Uterus (tissue), 2 donors: ENCODE results near the gene DNAAF1.

Experiments
- POLR2A ChIP-seq, 2 donors: fragments of 450-650 bp; IDR thresholded peaks; one replicate each; pipeline ENCODE4 v1.6.1; 2016; ENCODE audit warnings: antibody characterized with exemption in 2 of 2, mild to moderate bottlenecking in 1 of 2, moderate library complexity in 1 of 2
- TF ChIP-seq, protein P1 (sequence below), 4 experiments: fragments of 200-600 bp in 2 of 4; fragments of 450-650 bp in 2 of 4; sonication (generic) in 2 of 4; IDR thresholded peaks; one replicate each; pipeline ENCODE4 v1.5.1; 2016 to 2019; ENCODE audit warnings: antibody characterized with exemption in 4 of 4, mild to moderate bottlenecking in 2 of 4, moderate library complexity in 1 of 4

DNA sequence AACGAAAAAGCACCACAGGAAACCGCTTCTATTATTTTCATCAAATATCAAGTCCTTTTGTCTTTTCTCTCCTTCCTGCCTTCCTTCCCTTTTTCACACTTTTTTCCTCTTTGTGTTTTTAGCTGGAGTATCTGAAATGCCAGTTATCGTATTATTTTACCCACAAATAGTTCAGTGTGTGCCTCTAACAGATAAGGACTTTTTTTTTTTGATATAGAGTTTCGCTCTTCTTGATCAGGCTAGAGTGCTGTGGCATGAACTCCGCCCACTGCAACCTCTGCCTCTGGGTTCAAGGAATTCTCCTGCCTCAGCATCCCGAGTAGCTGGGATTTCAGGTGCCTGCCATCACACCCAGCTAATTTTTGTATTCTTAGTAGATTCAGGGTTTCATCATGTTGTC lies 10.7 kb downstream of the DNAAF1 start:
- TF ChIP-seq, protein P1, sequence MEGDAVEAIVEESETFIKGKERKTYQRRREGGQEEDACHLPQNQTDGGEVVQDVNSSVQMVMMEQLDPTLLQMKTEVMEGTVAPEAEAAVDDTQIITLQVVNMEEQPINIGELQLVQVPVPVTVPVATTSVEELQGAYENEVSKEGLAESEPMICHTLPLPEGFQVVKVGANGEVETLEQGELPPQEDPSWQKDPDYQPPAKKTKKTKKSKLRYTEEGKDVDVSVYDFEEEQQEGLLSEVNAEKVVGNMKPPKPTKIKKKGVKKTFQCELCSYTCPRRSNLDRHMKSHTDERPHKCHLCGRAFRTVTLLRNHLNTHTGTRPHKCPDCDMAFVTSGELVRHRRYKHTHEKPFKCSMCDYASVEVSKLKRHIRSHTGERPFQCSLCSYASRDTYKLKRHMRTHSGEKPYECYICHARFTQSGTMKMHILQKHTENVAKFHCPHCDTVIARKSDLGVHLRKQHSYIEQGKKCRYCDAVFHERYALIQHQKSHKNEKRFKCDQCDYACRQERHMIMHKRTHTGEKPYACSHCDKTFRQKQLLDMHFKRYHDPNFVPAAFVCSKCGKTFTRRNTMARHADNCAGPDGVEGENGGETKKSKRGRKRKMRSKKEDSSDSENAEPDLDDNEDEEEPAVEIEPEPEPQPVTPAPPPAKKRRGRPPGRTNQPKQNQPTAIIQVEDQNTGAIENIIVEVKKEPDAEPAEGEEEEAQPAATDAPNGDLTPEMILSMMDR (IDR thresholded peaks at IDR 0.05) = no peak
- no peak for TF ChIP-seq POLR2A (IDR thresholded peaks at IDR 0.05)
